BJ (cell line): ENCODE results near the gene ZNF592. TPM values are rescaled to one million over a fixed set of nuclear protein-coding genes. Genes with fewer than 3 reads are reported as not detected.
"Not testable (repeated sequence)": the region's sequence is repeated elsewhere in the genome, so short reads cannot be mapped to it uniquely, and the experiment has no call there.

Source experiments
- CTCF ChIA-PET: fragments of 350-600 bp; formaldehyde crosslinking; extraction: SDS; loops from one replicate; lab custom pipeline; 2021; ENCODE audit warnings: antibody characterized with exemption, inconsistent platforms; lab: Yijun Ruan, JAX
- POLR2A ChIA-PET: fragments of 300-600 bp; sonication (Branson Sonifier 250); formaldehyde crosslinking; extraction: SDS; loops from one replicate; lab custom pipeline; 2021; ENCODE audit warnings: antibody characterized with exemption; lab: Charles Lee
- DNase-seq: peaks from one replicate; pipeline ENCODE4 v3.0.0-alpha.2; 2011; ENCODE audit warnings: low read depth
- H3K27me3 ChIP-seq: 2 replicates; pipeline ENCODE4 v1.6.0; 2011; ENCODE audit warnings: low read length; ENCODE audit not compliant: control insufficient read depth, insufficient read depth
- H3K36me3 ChIP-seq: 2 replicates; pipeline ENCODE4 v1.5.1; 2011; ENCODE audit warnings: low read length; ENCODE audit not compliant: control insufficient read depth, insufficient read depth
- H3K4me3 ChIP-seq: 2 replicates; pipeline ENCODE4 v1.5.1; 2011; ENCODE audit warnings: low read depth, mild to moderate bottlenecking, control low read depth, low read length
- polyA plus RNA-seq: library from polyadenylated mRNA; depleted of rRNA; stranded (reverse); fragments of >200 nt; gene quantifications from 2 replicates; pipeline ENCODE4 v1.2.3, GENCODE V29; 2011
- TF ChIP-seq, protein P1 (sequence below): IDR thresholded peaks from 2 replicates; pipeline ENCODE4 v1.5.1; 2011; ENCODE audit warnings: low read depth, mild to moderate bottlenecking, control low read depth, inconsistent platforms, low read length, moderate library complexity; ENCODE audit not compliant: insufficient read depth

Gene ZNF592
- polyA plus RNA-seq, 1 experiment, result 11.0 TPM

DNA sequence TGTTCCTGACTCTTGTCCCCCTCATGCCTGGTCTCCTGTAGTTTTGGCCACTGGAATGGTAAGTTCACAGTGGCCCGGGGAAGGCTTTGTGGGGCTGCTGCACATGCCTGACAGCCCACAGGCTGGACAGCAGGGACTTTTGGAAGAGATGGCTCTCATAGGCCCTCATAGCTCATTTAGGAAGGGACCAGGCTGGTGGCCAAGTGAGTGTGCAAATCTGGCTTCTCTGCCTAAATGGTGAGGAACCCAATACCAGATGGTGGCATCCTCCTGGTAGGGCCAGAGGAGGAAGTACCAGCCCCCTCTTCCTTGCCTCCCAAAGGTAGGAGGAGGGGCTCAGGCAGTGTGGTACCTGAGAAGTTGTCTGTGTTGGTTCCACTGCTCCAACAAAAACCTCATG, 94.4 kb downstream of the ZNF592 start:
- no peak for DNase-seq
- CTCF ChIA-PET, result interaction anchor here (0.5 to 1.6 kb wide), 3 partner anchors 11 to 221 kb away, joined by 3 to 4 read pairs (median 3); no protein-coding TSS in a partner anchor
- TF ChIP-seq, protein P1, sequence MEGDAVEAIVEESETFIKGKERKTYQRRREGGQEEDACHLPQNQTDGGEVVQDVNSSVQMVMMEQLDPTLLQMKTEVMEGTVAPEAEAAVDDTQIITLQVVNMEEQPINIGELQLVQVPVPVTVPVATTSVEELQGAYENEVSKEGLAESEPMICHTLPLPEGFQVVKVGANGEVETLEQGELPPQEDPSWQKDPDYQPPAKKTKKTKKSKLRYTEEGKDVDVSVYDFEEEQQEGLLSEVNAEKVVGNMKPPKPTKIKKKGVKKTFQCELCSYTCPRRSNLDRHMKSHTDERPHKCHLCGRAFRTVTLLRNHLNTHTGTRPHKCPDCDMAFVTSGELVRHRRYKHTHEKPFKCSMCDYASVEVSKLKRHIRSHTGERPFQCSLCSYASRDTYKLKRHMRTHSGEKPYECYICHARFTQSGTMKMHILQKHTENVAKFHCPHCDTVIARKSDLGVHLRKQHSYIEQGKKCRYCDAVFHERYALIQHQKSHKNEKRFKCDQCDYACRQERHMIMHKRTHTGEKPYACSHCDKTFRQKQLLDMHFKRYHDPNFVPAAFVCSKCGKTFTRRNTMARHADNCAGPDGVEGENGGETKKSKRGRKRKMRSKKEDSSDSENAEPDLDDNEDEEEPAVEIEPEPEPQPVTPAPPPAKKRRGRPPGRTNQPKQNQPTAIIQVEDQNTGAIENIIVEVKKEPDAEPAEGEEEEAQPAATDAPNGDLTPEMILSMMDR, result no peak
- POLR2A ChIA-PET, result no interaction called here
- Histone ChIP-seq H3K27me3 (peaks cover 1% of the 10 kb centered on the region; the same call in 1 of the 2 replicates), H3K4me3 (no peak overlapping the region), H3K36me3 (no peaks in the 10 kb centered on the region)

DNA sequence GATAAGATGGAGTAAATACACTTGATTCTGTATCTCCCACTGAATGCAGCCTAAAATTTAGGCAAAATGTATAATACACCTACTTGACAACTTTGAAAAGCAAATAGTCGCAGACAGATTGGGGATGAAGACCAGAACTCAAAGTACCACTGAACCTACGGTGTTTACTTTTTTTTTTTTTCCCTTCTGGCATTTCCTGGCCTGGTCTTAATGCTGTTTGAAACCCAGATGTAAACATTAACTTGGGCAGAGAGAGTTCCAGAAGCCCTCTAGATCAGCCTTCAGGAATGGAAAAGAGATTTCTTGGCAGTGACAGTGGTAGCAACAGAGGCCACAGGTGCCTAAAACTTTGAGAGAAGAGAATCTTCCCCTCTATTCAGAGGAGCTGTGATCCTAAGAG, 96.6 kb downstream of the ZNF592 start:
- Histone ChIP-seq H3K27me3 (peaks cover 1% of the 10 kb centered on the region; the same call in 1 of the 2 replicates), H3K36me3 (no peaks in the 10 kb centered on the region), H3K4me3 (no peak overlapping the region)
- ChIA-PET CTCF (interaction anchor here (0.6 to 2.8 kb wide), 15 partner anchors 9 to 1478 kb away, joined by 3 to 25 read pairs (median 3); no protein-coding TSS in a partner anchor), POLR2A (no interaction called here)
- DNase-seq, result no peak
- TF ChIP-seq, protein P1, result no peak

DNA sequence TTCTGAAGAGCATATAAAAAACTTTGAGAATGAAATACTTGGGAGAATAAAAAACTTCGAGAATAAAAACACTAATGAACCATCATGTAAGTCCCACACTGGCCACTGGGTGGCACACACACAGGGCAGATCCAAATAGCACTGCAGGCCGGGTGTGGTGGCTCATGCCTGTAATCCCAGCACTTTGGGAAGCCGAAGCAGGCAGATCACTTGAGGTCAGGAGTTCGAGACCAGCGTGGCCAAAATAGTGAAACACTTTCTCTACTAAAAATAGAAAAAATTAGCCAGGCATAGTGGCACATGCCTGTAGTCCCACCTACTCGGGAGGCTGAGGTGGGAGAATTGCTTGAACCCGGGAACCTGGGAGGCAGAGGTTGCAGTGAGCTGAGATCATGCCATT, 97.2 kb downstream of the ZNF592 start:
- CTCF ChIA-PET, result interaction anchor here (0.6 to 2.8 kb wide), 14 partner anchors 9 to 292 kb away, joined by 3 to 25 read pairs (median 3); no protein-coding TSS in a partner anchor
- H3K4me3 ChIP-seq, H3K27me3 ChIP-seq, DNase-seq, POLR2A ChIA-PET, H3K36me3 ChIP-seq: not testable (repeated sequence)
- TF ChIP-seq, protein P1, result peak; percentile 66

DNA sequence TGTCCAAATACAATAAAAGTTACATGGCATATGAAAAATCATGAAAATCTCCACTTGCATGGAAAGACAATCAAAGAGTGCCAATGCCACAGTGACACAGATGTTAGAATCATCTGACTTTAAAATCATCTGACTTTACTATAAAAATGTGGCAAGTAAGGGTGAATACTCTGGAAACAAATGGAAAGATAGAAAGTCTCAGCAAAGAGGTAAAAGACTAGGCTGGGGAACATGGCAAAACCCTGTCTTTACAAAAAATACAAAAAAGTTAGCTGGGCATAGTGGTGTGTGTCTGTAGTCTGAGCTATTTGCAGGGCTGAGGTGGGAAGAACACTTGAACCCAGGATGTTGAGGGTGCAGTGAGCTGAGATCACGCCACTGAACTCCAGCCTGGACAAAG, 97.9 kb downstream of the ZNF592 start:
- TF ChIP-seq, protein P1, result no peak
- DNase-seq, result no peak
- no peaks in the 10 kb centered on the region for H3K36me3 ChIP-seq
- ChIA-PET CTCF (interaction anchor here (0.6 to 2.8 kb wide), 8 partner anchors 8 to 291 kb away, joined by 3 to 25 read pairs (median 4); no protein-coding TSS in a partner anchor), POLR2A (no interaction called here)
- H3K27me3 ChIP-seq, result peaks cover 1% of the 10 kb centered on the region; the same call in 1 of the 2 replicates
- H3K4me3 ChIP-seq, result no peak overlapping the region

DNA sequence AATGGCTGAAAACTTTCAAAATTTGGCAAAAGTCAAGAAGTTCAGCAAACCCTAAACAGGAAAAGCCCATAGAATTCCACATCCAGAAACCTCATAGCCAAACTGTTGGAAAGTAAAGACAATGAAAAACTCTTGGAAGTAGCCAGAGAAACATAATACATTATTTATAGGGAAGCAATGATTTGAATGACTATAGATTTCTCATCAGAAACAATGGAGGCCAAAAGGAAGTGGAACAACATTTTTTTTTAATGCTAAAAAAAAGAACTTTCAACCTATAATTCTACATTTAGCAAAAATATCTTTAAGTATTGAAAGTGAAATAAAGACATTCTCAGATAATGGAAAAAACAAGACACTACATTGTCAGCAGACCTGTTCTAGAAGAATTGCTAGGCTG, 99.0 kb downstream of the ZNF592 start:
- ChIA-PET CTCF (interaction anchor here (1.2 kb wide), 1 partner anchor 30 kb away, joined by 5 read pairs; no protein-coding TSS in a partner anchor), POLR2A (no interaction called here)
- no peak overlapping the region for H3K4me3 ChIP-seq
- H3K27me3 ChIP-seq, result peaks cover 1% of the 10 kb centered on the region; the same call in 1 of the 2 replicates
- TF ChIP-seq, protein P1, result no peak
- DNase-seq, result no peak
- H3K36me3 ChIP-seq, result no peaks in the 10 kb centered on the region
